ENCODE measurements around the gene HOXB13. TPM values are rescaled to one million over a fixed set of nuclear protein-coding genes. Genes with fewer than 3 reads are reported as not detected.

Gene HOXB13
- total and polyA plus RNA-seq, 3 donors from 2014 or later = 0.24 TPM; not detected in 2

DNA sequence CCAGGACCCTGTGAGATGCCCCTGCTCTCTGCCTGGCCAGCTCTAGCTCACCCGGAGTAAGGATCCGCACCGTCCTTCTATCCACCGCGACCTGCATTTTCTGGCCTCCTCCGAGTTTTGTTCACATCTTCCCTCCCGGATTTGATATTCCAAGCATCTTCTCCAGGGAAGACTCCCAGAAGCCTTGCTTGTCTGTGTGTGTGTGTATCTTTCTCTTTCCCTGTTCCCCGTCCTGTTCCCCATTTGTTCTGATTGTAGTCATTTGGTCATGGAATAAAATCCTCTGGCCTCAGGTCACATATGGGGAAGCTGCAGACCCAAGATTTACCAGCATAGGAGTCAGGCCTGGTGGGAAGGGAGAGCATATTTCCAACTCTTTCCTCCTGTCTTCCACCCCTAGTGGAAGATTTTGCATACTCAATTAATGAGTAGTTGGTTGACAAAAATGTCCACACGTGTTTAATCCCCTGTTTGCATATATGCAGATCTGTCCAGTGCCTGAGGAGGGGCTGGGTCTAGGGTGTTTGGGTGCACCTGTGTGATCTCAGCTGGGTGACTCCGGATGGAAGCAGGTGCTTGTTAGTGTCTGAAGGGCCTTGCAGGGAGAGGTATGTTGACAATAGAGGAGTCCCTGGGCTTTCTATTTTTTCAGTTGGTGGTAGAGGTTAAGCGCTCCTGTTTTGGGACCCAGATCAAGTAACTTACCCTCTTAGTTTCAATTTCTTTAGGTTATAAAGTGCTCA is 8.1 kb downstream of the HOXB13 start:
- peaks cover 3% of the 10 kb centered on the region for H3K27me3 ChIP-seq
- TF ChIP-seq, protein P1, sequence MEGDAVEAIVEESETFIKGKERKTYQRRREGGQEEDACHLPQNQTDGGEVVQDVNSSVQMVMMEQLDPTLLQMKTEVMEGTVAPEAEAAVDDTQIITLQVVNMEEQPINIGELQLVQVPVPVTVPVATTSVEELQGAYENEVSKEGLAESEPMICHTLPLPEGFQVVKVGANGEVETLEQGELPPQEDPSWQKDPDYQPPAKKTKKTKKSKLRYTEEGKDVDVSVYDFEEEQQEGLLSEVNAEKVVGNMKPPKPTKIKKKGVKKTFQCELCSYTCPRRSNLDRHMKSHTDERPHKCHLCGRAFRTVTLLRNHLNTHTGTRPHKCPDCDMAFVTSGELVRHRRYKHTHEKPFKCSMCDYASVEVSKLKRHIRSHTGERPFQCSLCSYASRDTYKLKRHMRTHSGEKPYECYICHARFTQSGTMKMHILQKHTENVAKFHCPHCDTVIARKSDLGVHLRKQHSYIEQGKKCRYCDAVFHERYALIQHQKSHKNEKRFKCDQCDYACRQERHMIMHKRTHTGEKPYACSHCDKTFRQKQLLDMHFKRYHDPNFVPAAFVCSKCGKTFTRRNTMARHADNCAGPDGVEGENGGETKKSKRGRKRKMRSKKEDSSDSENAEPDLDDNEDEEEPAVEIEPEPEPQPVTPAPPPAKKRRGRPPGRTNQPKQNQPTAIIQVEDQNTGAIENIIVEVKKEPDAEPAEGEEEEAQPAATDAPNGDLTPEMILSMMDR (IDR thresholded peaks at IDR 0.05) = no peak
- no peak for TF ChIP-seq POLR2A (IDR thresholded peaks at IDR 0.05)
- H3K4me3 ChIP-seq = no peak overlapping the region
- no peak overlapping the region for H3K27ac ChIP-seq
- intact Hi-C loops (cut with DNase I; ENCODE audit: low total_unique reads) = loop anchor here (10.0 kb wide), 1 partner anchor 74 kb away; no protein-coding TSS in a partner anchor
- H3K9me3 ChIP-seq = no peaks in the 10 kb centered on the region
- no peaks in the 10 kb centered on the region for H3K36me3 ChIP-seq (ENCODE audit: low read depth, missing control alignments)
- H3K4me1 ChIP-seq = peaks cover 13% of the 10 kb centered on the region
- no peak for DNase-seq
- WGBS, 2 donors = 16 to 24% methylated on average over 11 of the region's 11 CpGs

- Histone ChIP-seq H3K9me3 (no peaks in the 10 kb centered on the region), H3K27ac (no peak overlapping the region), H3K4me3 (no peak overlapping the region), H3K36me3 (ENCODE audit: low read depth, missing control alignments) (no peaks in the 10 kb centered on the region), H3K4me1 (peaks cover 7% of the 10 kb centered on the region), H3K27me3 (peaks cover 3% of the 10 kb centered on the region)
- WGBS, 2 donors = 7 to 10% methylated on average over 22 to 37 of the region's 37 CpGs
- intact Hi-C loops (cut with DNase I; ENCODE audit: low total_unique reads) = loop anchor here (10.0 kb wide), 1 partner anchor 75 kb away; no protein-coding TSS in a partner anchor
- no peak for DNase-seq
- TF ChIP-seq, protein P1 (IDR thresholded peaks at IDR 0.05) = no peak
- TF ChIP-seq POLR2A (IDR thresholded peaks at IDR 0.05) = no peak
Observed at GRCh38 chr17:48719642-48720265, 8.8 kb downstream of the HOXB13 start.

DNA sequence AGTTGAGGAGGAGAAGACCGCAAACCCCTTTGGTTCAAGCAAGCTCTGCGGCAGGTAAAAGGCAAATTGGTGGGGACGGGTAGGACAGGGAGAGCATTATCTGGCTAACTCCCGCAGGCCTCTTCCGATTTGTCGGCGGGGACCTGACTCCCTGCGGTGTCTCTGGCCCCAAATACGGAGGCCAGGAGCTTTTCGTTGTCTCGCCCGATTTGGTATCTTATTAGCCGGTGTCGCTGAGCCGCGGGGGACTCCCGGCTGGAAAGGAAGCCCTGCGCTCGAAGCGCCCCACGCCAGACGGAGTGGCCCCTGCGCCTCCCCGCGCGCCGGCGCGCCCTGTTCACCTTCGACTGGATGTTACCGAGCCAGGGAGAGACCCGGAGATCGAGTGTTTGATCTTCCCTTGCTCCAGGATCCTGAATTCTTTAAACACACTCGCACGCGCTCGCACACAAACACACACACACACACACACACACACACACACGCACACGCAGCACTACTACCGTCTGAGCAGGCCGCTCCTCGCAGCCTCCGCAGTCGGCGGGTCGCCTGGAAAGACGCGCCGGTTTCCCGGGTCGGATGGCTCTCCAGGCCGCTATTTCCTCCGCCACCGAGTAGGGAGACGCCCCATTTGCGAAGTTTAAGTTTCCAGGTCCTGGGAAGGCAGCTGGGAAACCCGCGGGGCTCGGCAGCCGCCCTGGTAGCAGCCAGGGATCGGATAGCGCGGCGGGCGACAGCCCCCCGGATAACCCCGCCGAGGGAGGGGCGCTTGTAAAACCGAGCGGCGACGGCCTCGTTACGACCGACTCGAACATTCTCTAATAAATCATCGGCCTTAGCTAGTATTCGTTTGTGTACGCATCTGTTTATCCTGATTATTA is 9.5 kb downstream of the HOXB13 start:
- intact Hi-C loops (cut with DNase I; ENCODE audit: low total_unique reads) = no loop called here
- DNase-seq = no peak
- TF ChIP-seq POLR2A (IDR thresholded peaks at IDR 0.05) = no peak
- TF ChIP-seq, protein P1 (IDR thresholded peaks at IDR 0.05) = no peak
- 5 to 8% methylated on average over 35 to 80 of the region's 80 CpGs for WGBS, 2 donors
- Histone ChIP-seq H3K4me1 (peaks cover 5% of the 10 kb centered on the region), H3K36me3 (ENCODE audit: low read depth, missing control alignments) (no peaks in the 10 kb centered on the region), H3K4me3 (no peak overlapping the region), H3K9me3 (no peaks in the 10 kb centered on the region), H3K27me3 (peaks cover 3% of the 10 kb centered on the region), H3K27ac (no peak overlapping the region)

GRCh38 chr17:48718227-48718760 is 10.3 kb downstream of the HOXB13 start:
- TF ChIP-seq POLR2A (IDR thresholded peaks at IDR 0.05) = no peak
- TF ChIP-seq, protein P1 (IDR thresholded peaks at IDR 0.05) = no peak
- H3K27ac ChIP-seq = no peak overlapping the region
- no peak for DNase-seq
- WGBS, 2 donors = 13 to 16% methylated on average over 24 of the region's 24 CpGs
- intact Hi-C loops (cut with DNase I; ENCODE audit: low total_unique reads) = no loop called here
- peaks cover 3% of the 10 kb centered on the region for H3K27me3 ChIP-seq
- no peaks in the 10 kb centered on the region for H3K9me3 ChIP-seq
- H3K4me3 ChIP-seq = no peak overlapping the region
- H3K4me1 ChIP-seq = peaks cover under 1% of the 10 kb centered on the region
- no peaks in the 10 kb centered on the region for H3K36me3 ChIP-seq (ENCODE audit: low read depth, missing control alignments)
